Upper lobe of left lung (tissue), 4 donors: Measurements from ENCODE around the gene SLC16A9.

Experiments
- CTCF ChIP-seq, 6 experiments: fragments of 450-650 bp in 4 of 6; fragments of 200-600 bp in 2 of 6; sonication (generic) in 2 of 6; IDR thresholded peaks; one replicate each; pipeline ENCODE4 v1.5.1; 2016 to 2019; ENCODE audit warnings: antibody characterized with exemption in 6 of 6
- POLR2AphosphoS5 ChIP-seq, 2 donors: sonication (generic); formaldehyde crosslinking; IDR thresholded peaks; one replicate each; pipeline ENCODE4 v1.5.1; 2017; ENCODE audit warnings: antibody characterized with exemption in 2 of 2

DNA sequence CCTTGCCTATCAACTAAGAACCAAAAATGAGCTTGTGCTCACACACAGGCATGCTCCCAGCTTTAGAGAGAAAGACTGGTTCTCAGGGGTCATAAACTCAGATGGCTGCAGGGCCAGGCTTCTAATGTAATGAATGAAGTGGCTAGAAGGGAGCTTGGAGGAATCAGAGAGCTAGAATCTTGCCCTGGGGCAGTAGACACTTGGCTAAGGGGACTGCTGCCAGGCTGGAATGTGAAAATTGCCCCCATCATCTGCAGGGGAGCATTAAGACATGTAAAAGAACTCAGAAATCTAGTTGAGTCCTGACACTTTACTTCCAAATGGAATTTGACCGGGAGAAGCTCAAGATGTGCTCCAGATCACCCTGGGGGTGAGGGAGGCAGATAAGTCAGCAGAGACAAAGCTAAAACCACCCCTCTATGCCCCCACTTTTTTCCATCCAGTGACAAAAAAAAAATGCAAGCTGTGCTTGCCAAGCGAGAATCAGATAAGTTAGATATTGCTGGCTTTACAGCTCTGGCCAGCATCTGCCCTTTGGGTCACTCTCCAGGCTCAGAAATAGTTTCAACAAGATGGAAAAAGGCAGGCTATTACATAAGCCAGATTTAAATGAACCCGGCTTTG lies 2.3 kb upstream of the SLC16A9 start:
- no peak for TF ChIP-seq CTCF (IDR thresholded peaks at IDR 0.05)
- no peak for TF ChIP-seq POLR2AphosphoS5 (IDR thresholded peaks at IDR 0.05)
